Heart left ventricle (tissue), 13 donors: ENCODE results near the gene GREM2.

Experiments used
- POLR2A ChIP-seq, 2 donors: fragments of 450-650 bp; IDR thresholded peaks; one replicate each; pipeline ENCODE4 v1.6.1; 2017; ENCODE audit warnings: antibody characterized with exemption in 2 of 2, mild to moderate bottlenecking in 2 of 2, moderate library complexity in 2 of 2
- TF ChIP-seq, protein P1 (sequence below), 12 donors: fragments of 200-600 bp; sonication (generic) in 4 of 12; IDR thresholded peaks; one replicate each; pipeline versions ENCODE4 v1.5.0 to v1.8.0; 2018 to 2022; ENCODE audit warnings: antibody characterized with exemption in 12 of 12, mild to moderate bottlenecking in 5 of 12
- donor health status: ischemic (EF 13 %, LVEDD 7.1; RV severe dilation, severe dysfunction).
- donor health status: DM: no; HTN: yes; CAD: no.
- donor health status: DM: no; HTN: no; CAD: no.
- donor health status: ischemic (EF 25% LVEDD 6.9; RV normal size, moderate dysfunction).
- donor health status: ischemic (EF 25% LVEDD 5.7; RV mildly dilated, moderate dysfunction).
- donor health status: ischemic (EF 35%, LVEDD 5.7; RV mildly dilated, moderate dysfunction).
- donor health status: nonischemic (EF 11% LVEDD 7.7; RV severe dilation, severe dysfunction).
- donor health status: DM: yes; HTN: yes; CAD: no.
- donor health status: PGD.
- donor health status: ischemic (EF 29% LVEDD 5.4; RV normal size, mild dysfunction).
- donor health status: nonischemic (EF 23%, LVEDD 6.1; RV moderate dilation, normal function).

DNA sequence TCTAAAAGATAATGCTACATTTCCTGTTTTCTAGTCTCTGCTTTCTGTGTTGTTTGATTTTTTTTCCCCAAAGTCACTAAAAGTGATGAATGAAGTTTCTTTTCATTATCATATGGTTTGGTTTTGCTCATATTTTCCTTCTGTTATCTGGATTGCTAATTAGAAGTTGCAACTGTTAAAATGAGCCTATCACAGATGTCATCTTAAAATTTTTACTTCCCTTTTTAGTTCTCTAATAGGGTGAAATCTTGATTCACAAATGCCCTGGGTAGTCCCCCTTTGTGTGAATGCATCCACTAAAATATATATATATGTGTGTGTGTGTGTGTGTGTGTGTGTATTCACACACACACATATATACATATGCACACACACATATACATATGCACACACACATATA is 144.1 kb downstream of the GREM2 start:
- TF ChIP-seq, protein P1, sequence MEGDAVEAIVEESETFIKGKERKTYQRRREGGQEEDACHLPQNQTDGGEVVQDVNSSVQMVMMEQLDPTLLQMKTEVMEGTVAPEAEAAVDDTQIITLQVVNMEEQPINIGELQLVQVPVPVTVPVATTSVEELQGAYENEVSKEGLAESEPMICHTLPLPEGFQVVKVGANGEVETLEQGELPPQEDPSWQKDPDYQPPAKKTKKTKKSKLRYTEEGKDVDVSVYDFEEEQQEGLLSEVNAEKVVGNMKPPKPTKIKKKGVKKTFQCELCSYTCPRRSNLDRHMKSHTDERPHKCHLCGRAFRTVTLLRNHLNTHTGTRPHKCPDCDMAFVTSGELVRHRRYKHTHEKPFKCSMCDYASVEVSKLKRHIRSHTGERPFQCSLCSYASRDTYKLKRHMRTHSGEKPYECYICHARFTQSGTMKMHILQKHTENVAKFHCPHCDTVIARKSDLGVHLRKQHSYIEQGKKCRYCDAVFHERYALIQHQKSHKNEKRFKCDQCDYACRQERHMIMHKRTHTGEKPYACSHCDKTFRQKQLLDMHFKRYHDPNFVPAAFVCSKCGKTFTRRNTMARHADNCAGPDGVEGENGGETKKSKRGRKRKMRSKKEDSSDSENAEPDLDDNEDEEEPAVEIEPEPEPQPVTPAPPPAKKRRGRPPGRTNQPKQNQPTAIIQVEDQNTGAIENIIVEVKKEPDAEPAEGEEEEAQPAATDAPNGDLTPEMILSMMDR (IDR thresholded peaks at IDR 0.05) = no peak
- no peak for TF ChIP-seq POLR2A (IDR thresholded peaks at IDR 0.05)
